Femur (tissue), 1 donor: ENCODE results near the gene NBL1.

Experiments
- DNase-seq: peaks from one replicate; pipeline ENCODE4 v3.0.0-alpha.2; 2017

The NBL1 gene

GRCh38 chr1:19706136-19706535 lies 62.0 kb downstream of the NBL1 start:
- no peak for DNase-seq
